ENCODE data around the gene PRPF6.
"Not testable (repeated sequence)": the region's sequence is repeated elsewhere in the genome, so short reads cannot be mapped to it uniquely, and the experiment has no call there.

Gene PRPF6

DNA sequence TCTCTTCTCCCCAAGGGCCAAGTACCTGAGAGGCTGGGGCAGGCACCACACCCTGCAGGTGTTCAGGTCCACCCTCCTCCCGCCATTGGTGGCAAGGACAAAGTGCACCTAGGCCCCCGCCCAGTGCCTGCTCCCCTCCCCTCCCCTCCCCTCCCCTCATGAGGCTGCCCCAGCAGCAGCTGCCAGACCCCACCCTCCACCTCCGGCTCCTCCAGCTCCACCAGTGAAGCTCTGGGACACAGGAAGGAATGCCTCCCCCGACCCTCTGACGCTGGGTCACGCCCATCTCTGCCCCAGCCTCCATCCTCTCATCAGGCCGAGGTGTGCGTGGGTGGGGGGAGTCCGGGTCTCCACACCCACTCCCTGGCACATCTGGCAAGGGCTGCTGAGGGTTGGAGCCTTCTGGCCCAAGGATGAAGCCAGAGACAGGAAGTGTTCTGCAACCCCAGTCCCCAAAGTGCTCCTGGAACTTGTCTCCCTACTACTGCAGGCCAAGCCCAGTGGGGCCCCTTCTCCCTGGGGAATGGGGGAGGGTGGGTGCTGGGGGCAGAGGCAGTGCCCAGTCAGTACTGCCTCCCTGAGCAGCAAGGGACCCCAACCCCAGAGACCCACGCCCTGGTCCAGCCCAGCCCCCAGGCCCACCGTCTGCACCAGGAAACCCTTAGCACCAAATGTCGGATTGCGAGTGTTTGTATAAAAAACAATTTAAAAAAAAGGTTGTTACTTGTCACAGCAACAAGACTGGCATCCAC is 23.1 kb upstream of the PRPF6 start:
- Histone ChIP-seq H3K4me3 (peak overlapping the region in 1 of 2 donors; percentile 98), H3K36me3 (peaks cover 16 to 50% (median 29%) of the 10 kb centered on the region in 3 donors), H3K4me1 (peaks cover 0 to 44% (median 31%) of the 10 kb centered on the region in 4 donors), H3K27ac (peak overlapping the region; percentile 67 to 96), H3K27me3 (no peaks in the 10 kb centered on the region), H3K9me3 (no peaks in the 10 kb centered on the region)
- TF ChIP-seq, protein P1, sequence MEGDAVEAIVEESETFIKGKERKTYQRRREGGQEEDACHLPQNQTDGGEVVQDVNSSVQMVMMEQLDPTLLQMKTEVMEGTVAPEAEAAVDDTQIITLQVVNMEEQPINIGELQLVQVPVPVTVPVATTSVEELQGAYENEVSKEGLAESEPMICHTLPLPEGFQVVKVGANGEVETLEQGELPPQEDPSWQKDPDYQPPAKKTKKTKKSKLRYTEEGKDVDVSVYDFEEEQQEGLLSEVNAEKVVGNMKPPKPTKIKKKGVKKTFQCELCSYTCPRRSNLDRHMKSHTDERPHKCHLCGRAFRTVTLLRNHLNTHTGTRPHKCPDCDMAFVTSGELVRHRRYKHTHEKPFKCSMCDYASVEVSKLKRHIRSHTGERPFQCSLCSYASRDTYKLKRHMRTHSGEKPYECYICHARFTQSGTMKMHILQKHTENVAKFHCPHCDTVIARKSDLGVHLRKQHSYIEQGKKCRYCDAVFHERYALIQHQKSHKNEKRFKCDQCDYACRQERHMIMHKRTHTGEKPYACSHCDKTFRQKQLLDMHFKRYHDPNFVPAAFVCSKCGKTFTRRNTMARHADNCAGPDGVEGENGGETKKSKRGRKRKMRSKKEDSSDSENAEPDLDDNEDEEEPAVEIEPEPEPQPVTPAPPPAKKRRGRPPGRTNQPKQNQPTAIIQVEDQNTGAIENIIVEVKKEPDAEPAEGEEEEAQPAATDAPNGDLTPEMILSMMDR (IDR thresholded peaks at IDR 0.05), result no peak
- no peak for DNase-seq
- intact Hi-C loops (cut with DNase I; ENCODE audit: low total_unique reads), result no loop called here

DNA sequence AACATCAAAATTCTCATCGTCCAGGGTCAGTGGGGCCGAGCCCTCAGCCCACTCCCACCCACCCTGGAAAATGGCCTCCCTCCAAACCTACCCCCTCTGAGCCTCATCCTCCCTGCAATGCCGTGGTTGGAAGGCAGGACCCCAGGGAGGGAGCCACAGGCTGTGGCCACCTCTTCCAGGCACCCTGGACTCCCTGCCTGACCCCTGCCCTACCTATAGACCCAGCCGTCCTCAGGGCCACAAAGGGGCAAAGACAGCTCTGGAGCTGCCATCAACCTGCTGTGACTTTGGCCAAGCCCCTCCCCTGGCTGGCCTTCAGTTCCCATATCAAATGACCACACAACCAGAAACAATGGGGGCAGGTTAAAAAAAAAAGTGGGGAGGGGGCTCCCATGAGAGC is 22.5 kb upstream of the PRPF6 start:
- Histone ChIP-seq H3K27ac (no peak overlapping the region), H3K27me3 (no peaks in the 10 kb centered on the region), H3K9me3 (no peaks in the 10 kb centered on the region), H3K4me3 (no peak overlapping the region), H3K4me1 (peaks cover 0 to 38% (median 28%) of the 10 kb centered on the region in 4 donors), H3K36me3 (peaks cover 16 to 56% (median 35%) of the 10 kb centered on the region in 3 donors)
- intact Hi-C loops (cut with DNase I; ENCODE audit: low total_unique reads), result no loop called here
- DNase-seq, result no peak
- TF ChIP-seq, protein P1 (IDR thresholded peaks at IDR 0.05), result no peak

DNA sequence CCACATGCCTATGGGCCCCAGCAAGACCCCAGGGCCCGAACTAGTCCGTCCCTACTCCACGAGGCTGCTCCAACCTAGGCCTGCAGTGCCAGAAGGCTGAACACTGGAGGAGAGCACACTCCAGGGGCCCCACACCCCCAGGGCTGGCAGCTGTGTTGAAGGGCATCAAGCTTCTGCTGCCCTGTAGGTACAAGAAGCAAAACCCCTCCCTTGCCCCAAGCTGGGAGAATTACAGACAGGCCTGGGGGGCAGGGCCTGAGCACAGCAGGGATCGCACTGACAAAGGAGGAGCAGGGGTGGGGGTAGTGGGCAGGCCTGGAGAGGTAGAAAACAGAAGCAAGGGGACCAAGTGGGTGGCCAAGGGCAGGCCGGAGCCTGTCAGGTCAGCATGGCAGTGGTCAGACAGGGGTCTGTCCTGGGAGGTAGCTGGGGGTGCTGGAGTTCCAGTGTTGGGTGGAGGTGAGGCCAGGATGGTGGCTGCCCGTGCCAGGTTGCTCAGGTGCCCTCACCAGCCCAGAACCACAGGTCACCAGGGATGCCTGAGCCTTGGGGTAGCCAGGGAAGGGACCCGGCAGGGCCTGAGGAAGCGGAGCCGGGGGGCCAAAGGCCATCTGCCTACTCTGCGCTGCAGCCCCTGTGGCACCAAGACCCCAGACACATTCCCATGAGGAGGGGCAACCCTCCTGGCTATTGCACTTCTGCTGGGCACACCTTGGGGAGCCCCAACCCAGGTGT is 21.8 kb upstream of the PRPF6 start:
- TF ChIP-seq, protein P1 (IDR thresholded peaks at IDR 0.05), result no peak
- DNase-seq, result no peak
- no peak overlapping the region for H3K27ac ChIP-seq
- H3K27me3 ChIP-seq, result no peaks in the 10 kb centered on the region
- H3K36me3 ChIP-seq, result peaks cover 16 to 62% (median 42%) of the 10 kb centered on the region in 3 donors
- no peak overlapping the region for H3K4me3 ChIP-seq
- H3K9me3 ChIP-seq, result no peaks in the 10 kb centered on the region
- intact Hi-C loops (cut with DNase I; ENCODE audit: low total_unique reads), result no loop called here
- peaks cover 0 to 32% (median 23%) of the 10 kb centered on the region in 4 donors for H3K4me1 ChIP-seq

DNA sequence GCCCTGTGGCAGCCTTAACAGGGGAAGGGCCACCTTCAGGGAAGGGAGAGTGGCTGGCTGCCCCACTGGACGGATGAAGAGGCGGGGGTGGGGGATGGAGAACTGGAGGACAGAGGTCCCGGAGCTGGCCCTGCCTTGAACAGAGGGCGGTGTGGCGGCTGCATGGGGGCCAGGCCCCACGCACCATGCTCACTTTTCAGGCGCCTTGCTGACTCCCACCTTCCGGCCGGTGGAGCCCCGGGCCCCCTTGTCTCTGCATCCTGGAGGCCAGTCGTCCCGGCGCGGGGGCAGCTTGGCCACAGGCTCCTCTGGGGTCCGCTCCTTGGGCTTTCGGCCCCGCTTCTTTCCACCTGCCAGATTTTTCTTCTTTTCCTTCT is 21.2 kb upstream of the PRPF6 start:
- Histone ChIP-seq H3K9me3 (no peaks in the 10 kb centered on the region), H3K27ac (no peak overlapping the region), H3K27me3 (no peaks in the 10 kb centered on the region), H3K4me1 (peaks cover 0 to 26% (median 17%) of the 10 kb centered on the region in 4 donors), H3K36me3 (peaks cover 16 to 68% (median 45%) of the 10 kb centered on the region in 3 donors), H3K4me3 (no peak overlapping the region)
- intact Hi-C loops (cut with DNase I; ENCODE audit: low total_unique reads), result no loop called here
- DNase-seq, result no peak
- TF ChIP-seq, protein P1 (IDR thresholded peaks at IDR 0.05), result no peak

DNA sequence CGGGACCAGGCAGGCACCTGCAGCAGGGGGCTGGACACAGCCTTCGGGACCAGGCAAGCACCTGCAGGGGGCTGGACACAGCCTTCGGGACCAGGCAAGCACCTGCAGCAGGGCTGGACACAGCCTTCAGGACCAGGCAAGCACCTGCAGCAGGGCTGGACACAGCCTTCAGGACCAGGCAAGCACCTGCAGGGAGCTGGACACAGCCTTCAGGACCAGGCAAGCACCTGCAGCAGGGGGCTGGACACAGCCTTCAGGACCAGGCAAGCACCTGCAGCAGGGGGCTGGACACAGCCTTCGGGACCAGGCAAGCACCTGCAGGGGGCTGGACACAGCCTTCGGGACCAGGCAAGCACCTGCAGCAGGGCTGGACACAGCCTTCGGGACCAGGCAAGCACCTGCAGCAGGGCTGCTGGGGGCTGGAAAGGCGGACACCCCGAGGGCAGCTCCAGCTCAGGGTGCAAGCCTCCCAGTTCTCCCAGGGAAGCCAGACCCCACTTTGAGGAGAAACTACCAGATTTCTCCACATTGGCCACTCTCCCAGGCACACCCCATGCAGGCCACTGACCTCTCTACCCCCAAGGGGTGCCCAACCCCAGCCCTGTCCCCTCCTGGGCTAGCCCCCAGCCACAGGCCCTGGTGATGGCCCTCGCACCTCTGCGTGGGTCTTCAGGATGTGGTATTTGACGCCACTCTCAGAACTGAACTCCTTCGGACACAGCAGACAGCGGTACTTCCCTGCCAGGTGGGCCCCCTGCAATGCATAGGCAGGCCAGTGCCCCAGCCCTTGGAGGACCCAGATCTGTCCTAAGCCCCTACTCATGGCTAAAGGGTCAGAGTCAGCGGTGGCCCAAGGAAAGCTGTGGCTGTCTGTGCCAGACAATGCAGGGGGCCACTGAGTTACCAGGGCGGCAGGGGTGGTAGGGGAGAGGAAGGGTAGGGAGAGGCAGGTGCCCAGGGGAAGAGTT is 20.0 kb upstream of the PRPF6 start:
- H3K36me3 ChIP-seq, result peaks cover 16 to 71% (median 45%) of the 10 kb centered on the region in 3 donors
- intact Hi-C loops (cut with DNase I; ENCODE audit: low total_unique reads); DNase-seq: not testable (repeated sequence)

More for the DNA sequence above, 20.0 kb upstream of the PRPF6 start:
- H3K27me3 ChIP-seq, H3K9me3 ChIP-seq, H3K4me3 ChIP-seq, H3K27ac ChIP-seq: not testable (repeated sequence)
- H3K4me1 ChIP-seq, result peaks cover 0 to 15% (median 10%) of the 10 kb centered on the region in 4 donors
